Astrocyte of the spinal cord (primary cell): ENCODE results near the gene OSBPL1A.
A peak's percentile ranks its signal among the peaks of the same experiment; 100 is the strongest.

Source experiments
- DNase-seq: peaks from one replicate; pipeline ENCODE4 v3.0.0; 2011; ENCODE audit warnings: low read depth, low spot score
- H3K4me3 ChIP-seq: 2 replicates; pipeline ENCODE4 v1.5.1; 2011; ENCODE audit warnings: low read depth, mild to moderate bottlenecking, low read length, moderate library complexity
- in situ Hi-C: cut with HindIII; loops from 2 replicates; pipeline ENCODE4 v1.10.0; 2017; ENCODE audit warnings: low sequenced_read_pairs
- TF ChIP-seq, protein P1 (sequence below): IDR thresholded peaks from 2 replicates; pipeline ENCODE4 v1.5.1; 2012; ENCODE audit warnings: low read depth, mild to moderate bottlenecking, low read length, inconsistent platforms

OSBPL1A gene

DNA sequence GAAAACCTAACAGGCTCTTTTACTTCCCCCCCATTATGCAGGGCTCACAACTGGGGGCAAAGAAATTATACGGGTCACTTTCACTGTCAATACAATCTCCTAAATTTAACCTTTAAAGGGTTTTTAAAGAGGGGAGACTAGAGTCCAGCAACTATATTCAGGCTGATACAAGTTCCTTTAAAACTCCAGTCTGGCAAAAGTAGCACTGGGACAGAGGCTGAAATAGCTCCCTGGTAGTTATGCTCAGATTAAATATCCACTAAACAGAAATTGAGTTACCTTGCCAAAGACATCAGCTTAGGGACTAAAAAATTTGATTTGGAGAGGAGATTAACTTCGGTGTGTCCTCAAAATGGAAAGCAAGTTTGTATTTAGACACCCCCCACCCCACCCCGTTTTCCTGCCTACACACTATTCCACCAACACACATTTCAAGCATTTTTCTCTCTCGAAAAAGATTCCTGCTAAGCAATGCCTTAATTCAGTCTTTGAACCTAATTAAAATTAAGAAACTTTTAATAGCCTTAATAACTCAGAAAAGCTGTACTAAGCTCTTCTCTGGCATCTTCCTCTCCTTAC is 127.2 kb downstream of the OSBPL1A start:
- TF ChIP-seq, protein P1, sequence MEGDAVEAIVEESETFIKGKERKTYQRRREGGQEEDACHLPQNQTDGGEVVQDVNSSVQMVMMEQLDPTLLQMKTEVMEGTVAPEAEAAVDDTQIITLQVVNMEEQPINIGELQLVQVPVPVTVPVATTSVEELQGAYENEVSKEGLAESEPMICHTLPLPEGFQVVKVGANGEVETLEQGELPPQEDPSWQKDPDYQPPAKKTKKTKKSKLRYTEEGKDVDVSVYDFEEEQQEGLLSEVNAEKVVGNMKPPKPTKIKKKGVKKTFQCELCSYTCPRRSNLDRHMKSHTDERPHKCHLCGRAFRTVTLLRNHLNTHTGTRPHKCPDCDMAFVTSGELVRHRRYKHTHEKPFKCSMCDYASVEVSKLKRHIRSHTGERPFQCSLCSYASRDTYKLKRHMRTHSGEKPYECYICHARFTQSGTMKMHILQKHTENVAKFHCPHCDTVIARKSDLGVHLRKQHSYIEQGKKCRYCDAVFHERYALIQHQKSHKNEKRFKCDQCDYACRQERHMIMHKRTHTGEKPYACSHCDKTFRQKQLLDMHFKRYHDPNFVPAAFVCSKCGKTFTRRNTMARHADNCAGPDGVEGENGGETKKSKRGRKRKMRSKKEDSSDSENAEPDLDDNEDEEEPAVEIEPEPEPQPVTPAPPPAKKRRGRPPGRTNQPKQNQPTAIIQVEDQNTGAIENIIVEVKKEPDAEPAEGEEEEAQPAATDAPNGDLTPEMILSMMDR = no peak
- peak overlapping the region; percentile 72 for H3K4me3 ChIP-seq
- peak; percentile 15 for DNase-seq
- in situ Hi-C loops = no loop called here

DNA sequence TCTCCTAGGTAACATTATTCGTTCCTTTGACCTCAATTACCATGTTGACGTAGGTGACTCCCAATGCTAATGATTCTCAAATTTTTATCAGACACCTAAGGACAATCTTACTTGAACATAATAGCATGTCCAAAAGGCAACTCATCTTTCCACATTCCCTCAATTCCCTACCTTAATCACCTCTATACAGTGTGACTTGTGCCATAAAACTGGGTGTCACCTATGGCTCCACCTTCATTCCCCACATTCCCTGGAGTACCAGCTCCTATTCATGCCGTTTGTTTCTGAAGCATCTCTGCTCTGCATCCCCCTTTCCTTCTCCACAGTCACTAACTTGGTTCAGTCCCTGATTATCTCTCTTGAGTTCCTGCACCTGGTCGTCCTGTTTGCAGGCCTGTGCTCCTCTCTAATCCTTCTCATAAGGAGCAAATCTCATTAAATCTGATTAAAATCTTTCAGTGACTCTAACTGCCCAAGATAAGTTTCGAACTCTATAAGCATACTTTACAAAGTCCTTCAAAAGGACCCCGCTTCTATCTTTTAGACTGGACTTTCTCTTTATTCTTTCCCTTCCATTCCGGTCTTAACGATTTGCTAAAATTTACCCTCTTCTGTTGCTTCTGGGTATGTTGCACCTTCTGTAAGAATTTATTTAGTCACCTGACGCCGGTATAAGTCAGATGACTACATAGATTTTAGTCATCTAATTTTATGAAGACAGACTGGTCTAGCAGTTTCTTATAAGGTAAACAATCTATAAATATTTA is 128.7 kb downstream of the OSBPL1A start:
- H3K4me3 ChIP-seq = no peak overlapping the region
- TF ChIP-seq, protein P1 = no peak
- no peak for DNase-seq
- in situ Hi-C loops = no loop called here

DNA sequence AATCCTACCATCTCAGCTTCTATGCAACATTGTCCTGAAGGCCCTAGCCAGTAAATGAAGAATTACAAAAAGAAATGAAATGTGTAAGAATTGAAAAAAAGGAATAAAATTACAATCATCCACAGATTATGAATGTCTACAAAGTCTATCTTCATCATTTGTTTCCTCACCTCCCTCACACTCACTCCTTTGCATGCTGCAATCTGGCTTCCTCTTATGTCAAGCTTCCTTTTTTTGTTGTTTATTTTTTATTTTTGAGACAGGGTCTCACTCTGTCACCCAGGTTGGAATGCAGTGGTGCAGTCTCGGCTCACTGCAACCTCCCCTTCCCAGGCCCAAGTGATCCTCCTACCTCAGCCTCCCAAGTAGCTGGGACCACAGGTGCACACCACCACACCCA is 129.7 kb downstream of the OSBPL1A start:
- no peak for DNase-seq
- in situ Hi-C loops = no loop called here

DNA sequence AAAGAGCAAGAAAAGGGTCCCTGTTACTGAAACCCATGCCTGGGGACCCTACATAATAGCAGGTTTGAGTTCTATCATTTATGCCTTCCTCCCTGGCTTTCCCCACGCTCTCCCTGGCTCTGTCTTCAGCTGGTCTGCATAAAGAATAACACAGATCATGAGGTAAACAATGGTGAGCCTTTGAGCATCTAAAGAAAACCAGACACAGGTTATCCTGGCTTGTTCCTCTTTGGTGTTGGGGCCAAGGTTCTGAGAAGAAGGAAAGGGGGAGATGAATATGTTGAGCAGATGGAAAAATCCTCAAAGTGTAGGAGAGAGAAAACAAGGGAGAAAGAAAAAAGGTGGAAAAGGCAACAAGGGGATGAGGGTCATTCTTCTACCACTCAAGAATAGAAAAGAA is 131.5 kb downstream of the OSBPL1A start:
- TF ChIP-seq, protein P1 = no peak
- in situ Hi-C loops = no loop called here

More for the DNA sequence above, 129.7 kb downstream of the OSBPL1A start:
- no peak overlapping the region for H3K4me3 ChIP-seq
- TF ChIP-seq, protein P1 = no peak

DNA sequence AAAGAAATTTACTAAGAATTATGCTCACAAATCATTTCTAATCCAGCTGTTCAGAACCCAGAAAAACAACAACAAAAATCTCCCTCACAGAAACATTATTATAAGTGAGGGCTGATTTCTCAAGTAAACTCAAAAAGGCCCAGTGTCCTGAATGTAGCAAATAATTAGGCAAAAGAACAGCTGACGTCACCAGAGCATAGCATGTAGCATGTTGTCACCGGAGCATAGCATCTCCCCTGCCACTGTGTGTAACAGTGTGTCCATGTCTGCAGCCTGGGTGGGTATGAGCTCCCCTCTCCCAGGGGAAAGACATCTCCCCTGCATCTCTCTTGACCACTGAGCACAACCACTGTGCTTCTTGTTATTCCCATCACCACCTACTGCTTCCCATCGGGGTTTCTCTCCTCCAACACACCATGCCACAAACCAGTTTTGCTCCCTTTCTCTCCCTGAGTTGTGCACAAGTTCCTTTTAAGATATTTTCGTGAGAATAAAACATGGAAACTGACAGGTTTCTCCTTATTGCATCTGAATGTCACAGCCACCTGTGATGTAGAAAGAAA is 132.0 kb downstream of the OSBPL1A start:
- TF ChIP-seq, protein P1 = no peak
- no peak overlapping the region for H3K4me3 ChIP-seq
- DNase-seq = no peak
- in situ Hi-C loops = no loop called here

More for the DNA sequence above, 131.5 kb downstream of the OSBPL1A start:
- no peak for DNase-seq
- no peak overlapping the region for H3K4me3 ChIP-seq

DNA sequence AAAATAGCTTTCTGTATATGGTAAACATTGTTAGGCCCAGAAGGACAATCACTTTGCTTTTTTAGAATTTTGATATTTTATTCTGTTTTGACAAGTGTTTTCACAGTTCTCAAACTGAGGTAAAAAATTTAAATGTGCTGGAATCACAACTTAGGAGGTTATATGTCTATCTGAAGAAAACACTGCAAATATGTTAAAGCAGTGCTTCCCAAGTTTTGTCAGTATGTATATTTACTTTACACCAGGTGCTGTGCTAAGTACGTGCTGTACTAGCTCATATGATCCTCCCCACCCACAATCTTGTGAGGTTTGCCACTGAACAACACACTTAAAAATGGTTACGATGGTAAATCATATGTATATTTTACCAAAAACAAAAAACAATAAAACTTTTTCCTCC is 134.6 kb downstream of the OSBPL1A start:
- H3K4me3 ChIP-seq = no peak overlapping the region
- TF ChIP-seq, protein P1 = no peak
- in situ Hi-C loops = no loop called here
- DNase-seq = no peak
